Measurements from ENCODE around the gene DACT2.

DACT2 gene

DNA sequence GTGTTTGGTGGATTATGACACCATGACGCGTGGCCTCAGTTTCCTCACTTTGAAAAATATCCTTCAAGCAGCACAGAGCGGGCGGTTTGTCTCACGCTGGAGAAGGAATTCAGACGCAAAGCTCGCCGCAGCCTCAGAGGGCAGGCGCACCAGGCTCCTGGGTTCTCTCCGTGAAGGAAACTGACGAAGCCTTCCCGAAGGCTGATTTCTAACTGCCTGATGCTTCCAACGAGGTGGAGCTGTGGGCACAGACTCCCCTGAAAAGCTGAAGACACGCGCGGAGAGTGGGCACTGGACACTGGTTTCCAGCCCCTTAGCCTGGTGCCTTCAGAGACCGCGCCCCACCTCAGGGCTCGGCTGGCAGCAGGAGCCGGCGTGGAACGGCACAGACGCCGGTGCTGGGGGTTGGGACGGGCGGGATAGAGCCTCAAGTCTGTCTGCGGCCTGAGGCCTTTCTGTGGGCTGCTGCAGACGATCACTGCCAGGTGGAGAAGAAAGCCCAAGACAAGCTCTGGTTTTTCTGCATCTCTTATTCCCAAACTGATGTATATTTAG is 56.1 kb downstream of the DACT2 start:
- DNase-seq (ENCODE audit: low spot score): no peak

DNA sequence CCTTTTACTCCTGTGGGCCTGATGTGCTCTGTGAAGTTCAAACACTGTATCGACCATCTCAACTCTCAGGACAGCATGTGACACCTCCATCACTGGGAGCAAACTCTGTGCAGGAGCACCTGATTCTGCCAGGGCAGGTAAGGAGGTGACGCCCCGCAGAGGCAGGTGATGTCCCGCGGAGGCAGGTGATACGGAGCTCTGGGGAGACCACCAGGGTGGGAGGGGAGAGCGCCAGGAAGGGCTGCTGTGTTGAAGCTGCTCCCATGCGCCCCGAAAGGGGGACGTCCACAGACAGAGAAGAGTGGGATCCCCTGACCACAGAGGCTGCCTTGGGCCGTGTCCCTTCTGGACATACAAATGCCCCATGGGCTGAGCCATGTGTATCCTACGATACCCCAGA is 58.3 kb downstream of the DACT2 start:
- no peak for DNase-seq (ENCODE audit: low spot score)

DNA sequence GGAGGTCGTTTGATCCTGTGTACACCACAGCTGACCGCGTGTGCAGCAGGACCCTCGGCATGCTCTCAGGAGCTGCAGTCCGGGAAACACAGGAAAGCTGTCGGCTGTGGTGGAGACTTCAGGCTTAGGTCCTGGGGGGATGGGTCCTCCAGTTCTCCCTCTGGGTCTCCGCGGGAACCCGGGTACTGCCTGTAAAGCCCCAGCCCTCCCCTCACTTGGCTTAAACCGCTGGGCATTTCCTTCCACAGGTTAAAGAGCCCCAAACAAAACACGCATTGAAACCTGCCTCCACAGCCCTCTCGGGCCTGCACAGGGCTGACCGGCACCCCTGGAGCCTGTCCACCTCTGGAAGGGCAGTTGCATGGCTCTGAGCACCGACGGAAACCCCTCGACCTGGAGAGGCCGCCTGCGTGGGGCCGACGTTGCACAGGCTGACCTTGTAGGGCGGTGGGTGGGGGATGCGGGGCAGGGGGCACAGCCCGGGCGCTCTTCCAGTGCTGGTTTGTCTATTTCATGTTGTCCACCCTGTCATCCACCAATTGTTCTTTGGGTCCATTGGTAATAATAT is 59.1 kb downstream of the DACT2 start:
- DNase-seq (ENCODE audit: low spot score): no peak

DNA sequence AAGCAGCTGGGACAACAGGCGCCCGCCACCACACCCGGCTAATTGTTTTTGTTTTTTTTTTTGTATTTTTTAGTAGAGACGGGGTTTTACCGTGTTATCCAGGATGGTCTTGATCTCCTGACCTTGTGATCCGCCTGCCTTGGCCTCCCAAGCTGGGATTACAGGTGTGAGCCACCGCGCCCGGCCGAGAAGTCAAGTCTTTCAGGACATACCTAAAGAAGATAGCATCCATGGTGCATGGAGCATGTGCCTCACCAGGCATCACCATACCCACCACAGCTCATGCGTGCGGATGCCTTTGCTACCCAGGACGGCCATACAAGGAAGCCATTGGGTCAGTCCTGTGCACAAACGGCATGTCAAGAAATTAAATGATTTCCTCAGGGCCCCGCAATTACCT is 60.8 kb downstream of the DACT2 start:
- DNase-seq (ENCODE audit: low spot score): no peak

DNA sequence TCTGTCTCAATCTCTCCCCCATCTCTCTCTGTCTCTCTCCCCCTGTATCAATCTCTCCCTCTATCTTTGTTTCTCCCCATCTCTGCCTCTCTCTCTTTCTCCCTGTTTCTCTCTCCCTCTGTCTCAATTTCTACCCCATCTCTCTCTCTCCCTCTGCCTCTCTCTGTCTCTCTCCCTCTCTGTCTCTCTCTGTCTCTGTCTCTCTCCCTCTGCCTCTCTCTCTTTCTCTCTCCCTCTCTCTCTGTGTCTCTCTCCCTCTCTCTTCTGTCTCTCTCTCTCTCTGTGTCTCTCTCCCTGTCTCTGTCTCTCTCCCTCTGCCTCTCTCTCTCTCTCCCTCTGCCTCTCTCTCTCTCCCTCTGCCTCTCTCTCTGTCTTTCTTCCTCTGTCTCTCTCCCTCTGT is 62.6 kb downstream of the DACT2 start:
- no peak for DNase-seq (ENCODE audit: low spot score)
